ENCODE results near the gene SPIRE2. TPM values are rescaled to one million over a fixed set of nuclear protein-coding genes. Genes with fewer than 3 reads are reported as not detected.
A peak's percentile ranks its signal among the peaks of the same experiment; 100 is the strongest.

The SPIRE2 gene
- total and polyA plus RNA-seq, 9 of the 15 experiments (the other 6 are each of a cell fraction or from before 2014, with no cell fraction given), result 0.70 to 7.5 (median 4.6) TPM

- TF ChIP-seq ATF2 (CRISPR knock-in tag; IDR thresholded peaks at IDR 0.05) (no peak), ZNF239 (CRISPR knock-in tag; IDR thresholded peaks at IDR 0.05) (no peak), TFE3 (CRISPR knock-in tag; IDR thresholded peaks at IDR 0.05) (no peak), POLR2AphosphoS5 (IDR thresholded peaks at IDR 0.05; ENCODE audit: control insufficient read depth, insufficient read depth, low read depth, low read length) (0 out of 2 replicates have a peak, but pooled peaks have one; percentile 10), C11orf30 (IDR thresholded peaks at IDR 0.05; ENCODE audit: low read depth) (no peak), POLR2G (IDR thresholded peaks at IDR 0.05; ENCODE audit: low read depth, low read length) (peak; percentile 63), SAP30 (IDR thresholded peaks at IDR 0.05; ENCODE audit: borderline replicate concordance, insufficient read depth, low read depth, low read length, poor library complexity, severe bottlenecking) (no peak)
Observed at GRCh38 chr16:89906140-89907025, 78.1 kb downstream of the SPIRE2 start (continued).

Data from K562 (cell line).